Fibroblast of lung (primary cell): ENCODE data around the gene PNLDC1.

ENCODE experiments used
- EZH2 ChIP-seq: IDR thresholded peaks from 2 replicates; pipeline ENCODE4 v1.5.1; 2012; ENCODE audit warnings: low read length, control low read depth, mild to moderate bottlenecking; ENCODE audit errors: missing control alignments
- TF ChIP-seq, protein P1 (sequence below), 2 donors: IDR thresholded peaks in 1 of 2; conservative IDR thresholded peaks in 1 of 2; 1 replicate in 1 of 2; 2 replicates in 1 of 2; pipeline ENCODE4 v1.5.1; 2011 to 2012; ENCODE audit warnings: low read length in 2 of 2, control low read depth in 1 of 2, inconsistent platforms in 1 of 2, low read depth in 1 of 2, mild to moderate bottlenecking in 1 of 2

DNA sequence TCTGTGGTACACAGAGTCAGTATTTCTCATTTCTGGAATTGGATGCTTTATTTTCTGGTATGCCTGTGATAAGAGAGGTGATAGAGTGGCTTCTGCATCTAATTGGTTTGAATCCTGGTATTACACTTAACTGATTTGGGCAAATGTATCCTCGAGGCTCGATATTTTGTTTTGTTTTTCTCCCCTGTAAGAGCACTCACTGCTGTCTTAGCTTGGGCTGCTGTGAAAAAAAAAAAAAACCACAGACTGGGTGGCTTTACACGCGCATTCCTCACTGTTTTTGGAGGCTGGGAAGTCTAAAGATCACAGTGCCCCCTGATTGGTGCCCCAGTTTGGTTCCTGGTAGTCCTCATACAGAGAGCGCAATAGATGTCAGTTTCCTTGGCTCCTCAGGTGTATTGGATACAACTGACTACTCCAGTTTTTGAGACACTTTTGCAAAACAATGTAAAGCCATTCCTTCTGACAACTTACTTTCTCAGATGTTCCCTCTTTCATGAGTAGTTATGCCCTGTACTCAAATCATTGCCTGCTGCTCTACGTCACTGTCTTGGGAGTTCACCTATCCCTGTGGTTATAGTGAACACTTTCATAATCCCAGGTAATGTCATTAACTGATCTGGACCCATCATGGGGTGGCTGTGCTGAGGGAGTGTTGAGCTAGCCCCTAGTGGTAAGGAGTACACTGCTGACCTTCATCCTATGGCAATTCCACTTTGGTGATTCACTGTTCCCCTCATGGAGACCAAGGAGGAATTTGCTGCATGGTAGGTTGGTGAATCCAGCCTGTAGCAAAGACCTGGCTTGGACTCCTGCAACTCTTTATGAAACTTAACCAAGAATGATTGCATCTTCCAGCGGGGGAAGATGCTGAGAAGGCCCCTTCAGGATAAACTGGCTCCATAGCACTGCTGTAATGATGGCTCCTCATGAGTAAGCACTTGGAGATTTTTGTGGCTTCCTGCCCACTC is 41.8 kb upstream of the PNLDC1 start:
- TF ChIP-seq, protein P1, sequence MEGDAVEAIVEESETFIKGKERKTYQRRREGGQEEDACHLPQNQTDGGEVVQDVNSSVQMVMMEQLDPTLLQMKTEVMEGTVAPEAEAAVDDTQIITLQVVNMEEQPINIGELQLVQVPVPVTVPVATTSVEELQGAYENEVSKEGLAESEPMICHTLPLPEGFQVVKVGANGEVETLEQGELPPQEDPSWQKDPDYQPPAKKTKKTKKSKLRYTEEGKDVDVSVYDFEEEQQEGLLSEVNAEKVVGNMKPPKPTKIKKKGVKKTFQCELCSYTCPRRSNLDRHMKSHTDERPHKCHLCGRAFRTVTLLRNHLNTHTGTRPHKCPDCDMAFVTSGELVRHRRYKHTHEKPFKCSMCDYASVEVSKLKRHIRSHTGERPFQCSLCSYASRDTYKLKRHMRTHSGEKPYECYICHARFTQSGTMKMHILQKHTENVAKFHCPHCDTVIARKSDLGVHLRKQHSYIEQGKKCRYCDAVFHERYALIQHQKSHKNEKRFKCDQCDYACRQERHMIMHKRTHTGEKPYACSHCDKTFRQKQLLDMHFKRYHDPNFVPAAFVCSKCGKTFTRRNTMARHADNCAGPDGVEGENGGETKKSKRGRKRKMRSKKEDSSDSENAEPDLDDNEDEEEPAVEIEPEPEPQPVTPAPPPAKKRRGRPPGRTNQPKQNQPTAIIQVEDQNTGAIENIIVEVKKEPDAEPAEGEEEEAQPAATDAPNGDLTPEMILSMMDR (conservative IDR thresholded peaks at IDR 0.05 in 1 of 2, IDR thresholded peaks at IDR 0.05 in 1 of 2; ENCODE audit: low read depth in 1 of 2, low read length in 2 of 2), result no peak
- TF ChIP-seq EZH2, result no peak
